Measurements from ENCODE around the gene NSG1.

Gene NSG1

DNA sequence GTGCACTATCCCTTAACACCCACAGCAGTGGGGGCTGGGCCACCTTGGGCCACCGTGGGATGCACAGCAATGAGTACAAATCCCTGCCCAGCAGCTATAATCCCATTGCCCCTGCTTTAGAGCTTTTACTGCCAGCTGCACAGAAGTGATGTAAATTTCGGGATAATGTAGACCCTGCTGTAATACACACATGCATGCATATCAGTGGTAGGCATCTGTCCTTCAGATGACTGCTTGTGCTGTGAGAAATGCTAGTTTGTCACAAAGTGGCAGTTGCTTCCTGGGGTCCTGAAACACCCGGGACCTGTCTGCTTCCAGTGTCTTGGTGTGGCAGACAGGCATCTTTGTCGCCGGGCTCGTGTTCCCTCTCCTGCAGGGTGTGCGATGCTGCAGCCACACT lies 14.1 kb downstream of the NSG1 start:
- TF ChIP-seq, protein P1, sequence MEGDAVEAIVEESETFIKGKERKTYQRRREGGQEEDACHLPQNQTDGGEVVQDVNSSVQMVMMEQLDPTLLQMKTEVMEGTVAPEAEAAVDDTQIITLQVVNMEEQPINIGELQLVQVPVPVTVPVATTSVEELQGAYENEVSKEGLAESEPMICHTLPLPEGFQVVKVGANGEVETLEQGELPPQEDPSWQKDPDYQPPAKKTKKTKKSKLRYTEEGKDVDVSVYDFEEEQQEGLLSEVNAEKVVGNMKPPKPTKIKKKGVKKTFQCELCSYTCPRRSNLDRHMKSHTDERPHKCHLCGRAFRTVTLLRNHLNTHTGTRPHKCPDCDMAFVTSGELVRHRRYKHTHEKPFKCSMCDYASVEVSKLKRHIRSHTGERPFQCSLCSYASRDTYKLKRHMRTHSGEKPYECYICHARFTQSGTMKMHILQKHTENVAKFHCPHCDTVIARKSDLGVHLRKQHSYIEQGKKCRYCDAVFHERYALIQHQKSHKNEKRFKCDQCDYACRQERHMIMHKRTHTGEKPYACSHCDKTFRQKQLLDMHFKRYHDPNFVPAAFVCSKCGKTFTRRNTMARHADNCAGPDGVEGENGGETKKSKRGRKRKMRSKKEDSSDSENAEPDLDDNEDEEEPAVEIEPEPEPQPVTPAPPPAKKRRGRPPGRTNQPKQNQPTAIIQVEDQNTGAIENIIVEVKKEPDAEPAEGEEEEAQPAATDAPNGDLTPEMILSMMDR (conservative IDR thresholded peaks at IDR 0.05), result no peak
- H3K27ac ChIP-seq, result no peak overlapping the region

DNA sequence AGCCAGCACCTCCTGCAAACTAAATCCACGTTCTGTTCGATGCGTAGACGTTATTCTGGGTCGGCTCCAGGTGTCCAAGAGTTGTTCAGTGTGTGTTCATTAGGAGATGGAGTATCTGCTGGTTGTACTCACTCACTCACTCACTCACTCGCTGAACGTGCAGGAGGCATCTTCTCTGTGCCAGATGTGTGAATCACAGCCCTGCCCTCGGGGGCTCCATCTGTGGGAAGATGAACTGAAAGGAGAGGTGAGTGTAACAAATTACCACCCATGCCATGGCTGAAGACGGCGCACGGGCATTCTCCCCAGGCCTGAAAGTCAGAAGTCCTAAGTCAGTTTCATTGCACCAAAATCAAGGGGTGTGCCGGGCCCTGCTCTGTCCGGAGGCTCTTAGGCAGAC lies 16.1 kb downstream of the NSG1 start:
- no peak overlapping the region for H3K27ac ChIP-seq
- TF ChIP-seq, protein P1 (conservative IDR thresholded peaks at IDR 0.05), result no peak

DNA sequence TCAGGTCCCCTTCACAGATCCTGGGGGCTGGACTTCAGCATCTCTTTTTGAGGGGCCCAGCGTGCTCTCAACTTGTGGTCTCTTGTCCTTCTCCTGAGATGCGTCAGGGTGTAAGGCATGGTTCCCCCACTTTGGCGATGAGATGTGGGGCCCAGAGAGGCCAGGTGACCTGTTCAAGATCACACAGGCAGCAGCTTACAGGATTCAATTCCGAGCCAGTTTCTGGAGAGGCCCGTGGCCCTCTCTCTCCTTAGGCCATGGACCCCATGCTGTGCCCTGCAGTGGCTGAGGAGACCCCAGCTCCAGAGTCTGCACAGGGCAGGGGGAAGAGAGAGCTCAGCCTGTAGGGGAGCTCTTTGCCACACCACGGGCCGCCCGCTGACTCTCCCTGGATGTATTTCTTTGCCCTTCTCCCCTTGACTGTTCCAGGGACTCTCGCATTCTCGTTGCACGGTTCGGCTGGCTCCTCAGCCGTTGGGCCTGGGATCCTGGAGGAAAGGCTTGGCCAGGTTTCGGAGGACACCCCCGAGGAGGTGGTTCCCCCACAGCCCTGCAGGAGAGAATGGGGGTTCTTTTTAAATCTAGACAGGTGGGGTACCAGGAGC lies 18.6 kb downstream of the NSG1 start:
- TF ChIP-seq, protein P1 (conservative IDR thresholded peaks at IDR 0.05), result no peak
- H3K27ac ChIP-seq, result no peak overlapping the region

DNA sequence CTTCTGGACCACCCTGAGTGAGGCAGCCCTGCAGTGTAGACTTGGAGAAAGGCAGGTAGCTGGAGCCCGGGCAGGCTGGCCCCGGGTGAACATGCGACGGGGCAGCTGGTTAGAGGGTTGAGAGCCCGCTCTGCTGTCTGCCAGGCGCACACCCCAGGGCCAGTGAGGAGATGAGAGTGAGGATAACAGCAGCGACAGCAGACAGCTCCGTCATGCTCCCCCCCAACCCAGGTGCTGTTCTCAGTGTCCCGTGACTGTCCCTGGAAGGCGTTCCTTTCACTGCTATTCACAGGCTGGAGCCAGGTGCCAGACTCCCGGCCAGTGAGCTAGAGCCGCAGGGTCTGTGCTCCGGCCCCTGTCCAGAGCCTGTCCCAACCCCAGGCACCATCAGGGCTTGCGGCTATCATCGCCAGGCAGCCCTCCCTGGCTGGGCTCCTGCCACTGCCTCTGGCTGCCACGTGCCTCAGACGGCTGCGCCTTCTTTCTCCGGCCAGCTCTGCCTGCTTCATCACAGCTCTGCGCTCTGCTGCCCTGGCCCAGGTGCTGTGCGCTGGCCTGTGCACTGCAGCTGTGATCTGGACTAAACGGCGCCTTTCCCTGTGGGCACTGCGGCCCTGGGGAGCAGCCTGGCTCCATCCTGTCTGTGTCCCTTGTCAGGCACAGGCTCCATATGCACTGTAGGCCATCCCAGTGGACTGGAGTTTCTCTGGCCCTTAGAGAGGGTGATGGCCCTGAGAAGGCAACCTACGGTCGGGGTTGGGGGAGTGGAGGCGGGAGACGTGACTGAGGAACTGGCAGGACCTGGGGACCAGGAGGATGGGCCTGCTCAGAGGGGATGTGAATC lies 19.8 kb downstream of the NSG1 start:
- no peak overlapping the region for H3K27ac ChIP-seq
- TF ChIP-seq, protein P1 (conservative IDR thresholded peaks at IDR 0.05), result no peak

DNA sequence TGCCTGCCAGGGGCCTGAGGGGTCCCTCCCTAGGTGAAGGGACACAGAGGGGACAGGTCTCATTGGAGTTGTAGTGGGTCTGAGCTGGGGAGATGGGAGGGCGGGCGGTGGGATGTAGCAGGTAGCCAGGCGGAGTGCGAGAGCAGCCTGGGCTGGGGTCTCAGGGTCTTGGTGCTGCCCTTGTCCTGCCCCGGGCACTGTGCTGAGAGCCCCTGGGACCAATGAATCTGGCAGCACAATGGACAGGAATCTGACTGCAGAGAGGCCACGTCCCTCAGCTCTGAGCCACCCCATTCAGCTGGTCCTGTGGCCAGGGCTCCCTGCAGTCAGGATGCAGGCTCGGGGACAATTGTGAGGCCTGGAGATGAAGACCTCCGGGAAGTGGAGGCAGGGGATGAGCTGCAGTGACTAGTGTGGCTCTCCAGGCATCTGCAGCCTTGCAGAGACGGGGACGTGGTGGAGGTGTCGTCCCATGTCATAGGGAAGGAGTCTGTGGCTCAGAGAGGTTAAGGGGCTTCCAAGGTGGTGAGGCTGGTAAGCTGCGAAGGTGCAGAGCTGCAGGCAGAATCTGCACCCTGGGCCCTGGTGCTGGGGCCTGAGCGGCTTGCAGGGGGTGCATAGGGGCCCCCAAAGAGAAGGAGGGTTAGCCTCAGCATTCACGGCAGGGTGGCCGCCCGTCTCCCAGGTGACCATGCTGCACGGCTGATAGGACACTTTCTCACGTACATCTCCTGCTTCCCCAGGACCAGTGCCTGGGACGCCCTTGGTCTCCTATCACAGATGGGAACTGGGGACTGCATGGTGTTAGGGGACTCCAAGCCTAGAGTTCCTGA lies 20.6 kb downstream of the NSG1 start:
- no peak overlapping the region for H3K27ac ChIP-seq
- TF ChIP-seq, protein P1 (conservative IDR thresholded peaks at IDR 0.05), result no peak

DNA sequence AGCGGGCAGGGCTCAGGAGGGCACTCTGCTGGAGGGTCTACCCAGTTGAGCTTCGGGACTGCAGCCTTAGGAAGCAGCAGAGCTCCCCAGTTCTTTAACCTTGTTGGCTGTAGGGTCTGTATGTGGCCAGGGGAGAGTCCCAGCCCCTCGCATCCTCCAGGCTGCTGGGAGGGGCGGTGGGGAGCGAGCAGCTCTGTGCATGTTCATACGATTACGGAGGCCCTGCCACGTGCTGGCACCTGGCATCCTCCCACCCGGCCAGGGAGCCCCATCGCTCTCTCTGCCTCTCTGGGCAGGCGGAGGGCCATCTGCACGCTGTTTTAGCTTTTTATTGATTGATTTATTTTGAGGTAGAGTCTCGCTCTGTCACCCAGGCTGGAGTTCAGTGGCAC lies 21.2 kb downstream of the NSG1 start:
- TF ChIP-seq, protein P1 (conservative IDR thresholded peaks at IDR 0.05), result no peak
- H3K27ac ChIP-seq, result no peak overlapping the region

Data from VCaP (cell line).